ENCODE data around the gene SMIM23. TPM values are rescaled to one million over a fixed set of nuclear protein-coding genes. Genes with fewer than 3 reads are reported as not detected.

The SMIM23 gene
- polyA plus RNA-seq, 3 donors, result not detected

GRCh38 chr5:171834461-171834860 lies 48.8 kb downstream of the SMIM23 start:
- Histone ChIP-seq H3K36me3 (replicated peaks in 1 of 2; ENCODE audit: control insufficient read depth in 1 of 2, insufficient read depth in 2 of 2, low read length in 2 of 2) (no peaks in the 10 kb centered on the region), H3K4me2 (replicated peaks; ENCODE audit: extremely low read depth, low read length, poor library complexity, severe bottlenecking) (no peak overlapping the region), H4K20me1 (ENCODE audit: insufficient read depth, low read length) (no peaks in the 10 kb centered on the region), H3K4me1 (ENCODE audit: control insufficient read depth in 1 of 2, insufficient read depth in 2 of 2, low read length in 2 of 2) (peaks cover 8% of the 10 kb centered on the region in 2 donors), H2AFZ (ENCODE audit: insufficient read depth, low read depth, low read length, poor library complexity, severe bottlenecking) (no peak overlapping the region), H3K9me3 (replicated peaks in 1 of 2; ENCODE audit: control insufficient read depth in 1 of 2, insufficient read depth in 1 of 2, low read length in 2 of 2) (peaks cover 3 to 5% of the 10 kb centered on the region in 2 donors), H3K79me2 (ENCODE audit: insufficient read depth, low read length) (no peaks in the 10 kb centered on the region), H3K27ac (ENCODE audit: low read depth in 1 of 2, low read length in 2 of 2) (no peak overlapping the region), H3K27me3 (ENCODE audit: control insufficient read depth in 2 of 2, insufficient read depth in 2 of 2, low read length in 2 of 2) (no peaks in the 10 kb centered on the region), H3K4me3 (replicated peaks in 1 of 3; ENCODE audit: low read depth in 2 of 3, low read length in 3 of 3) (no peak overlapping the region), H3K9ac (ENCODE audit: insufficient read depth, low read length, poor library complexity, severe bottlenecking) (no peak overlapping the region)
- Mint-ChIP-seq H3K36me3 (no peaks in the 10 kb centered on the region), H3K27ac (no peak overlapping the region), H3K4me3 (no peak overlapping the region), H3K27me3 (ENCODE audit: low read depth in 3 of 3) (peaks cover 0 to 6% (median 0%) of the 10 kb centered on the region in 3 donors), H3K4me1 (peaks cover 12% of the 10 kb centered on the region), H3K9me3 (peaks cover 1 to 13% (median 8%) of the 10 kb centered on the region in 7 donors)
- intact Hi-C loops (cut with micrococcal nuclease), result no loop called here
- DNase-seq, result no peak
- WGBS (ENCODE audit: insufficient coverage), result no CpG with 5 or more reads among the region's 2 CpGs
- no peak for TF ChIP-seq CTCF (IDR thresholded peaks at IDR 0.05)

GRCh38 chr5:171835066-171835465 lies 49.4 kb downstream of the SMIM23 start:
- Mint-ChIP-seq H3K4me1 (peaks cover 18% of the 10 kb centered on the region), H3K27me3 (ENCODE audit: low read depth in 3 of 3) (peaks cover 0 to 6% (median 1%) of the 10 kb centered on the region in 3 donors), H3K4me3 (no peak overlapping the region), H3K9me3 (peaks cover 2 to 16% (median 7%) of the 10 kb centered on the region in 7 donors), H3K27ac (no peak overlapping the region), H3K36me3 (no peaks in the 10 kb centered on the region)
- Histone ChIP-seq H3K79me2 (ENCODE audit: insufficient read depth, low read length) (no peaks in the 10 kb centered on the region), H4K20me1 (ENCODE audit: insufficient read depth, low read length) (no peaks in the 10 kb centered on the region), H3K9me3 (replicated peaks in 1 of 2; ENCODE audit: control insufficient read depth in 1 of 2, insufficient read depth in 1 of 2, low read length in 2 of 2) (peaks cover 5 to 6% of the 10 kb centered on the region in 2 donors), H3K4me2 (replicated peaks; ENCODE audit: extremely low read depth, low read length, poor library complexity, severe bottlenecking) (no peak overlapping the region), H3K36me3 (replicated peaks in 1 of 2; ENCODE audit: control insufficient read depth in 1 of 2, insufficient read depth in 2 of 2, low read length in 2 of 2) (no peaks in the 10 kb centered on the region), H3K27ac (ENCODE audit: low read depth in 1 of 2, low read length in 2 of 2) (no peak overlapping the region), H3K9ac (ENCODE audit: insufficient read depth, low read length, poor library complexity, severe bottlenecking) (no peak overlapping the region), H2AFZ (ENCODE audit: insufficient read depth, low read depth, low read length, poor library complexity, severe bottlenecking) (no peak overlapping the region), H3K27me3 (ENCODE audit: control insufficient read depth in 2 of 2, insufficient read depth in 2 of 2, low read length in 2 of 2) (no peaks in the 10 kb centered on the region), H3K4me1 (ENCODE audit: control insufficient read depth in 1 of 2, insufficient read depth in 2 of 2, low read length in 2 of 2) (peaks cover 14% of the 10 kb centered on the region in 2 donors), H3K4me3 (replicated peaks in 1 of 3; ENCODE audit: low read depth in 2 of 3, low read length in 3 of 3) (no peak overlapping the region)
- no peak for DNase-seq
- no peak for TF ChIP-seq CTCF (IDR thresholded peaks at IDR 0.05)
- no CpG with 5 or more reads among the region's 7 CpGs for WGBS (ENCODE audit: insufficient coverage)
- intact Hi-C loops (cut with micrococcal nuclease), result no loop called here
